Natural killer cell (primary cell): Measurements from ENCODE around the gene IGFBP2. TPM values are rescaled to one million over a fixed set of nuclear protein-coding genes. Genes with fewer than 3 reads are reported as not detected.

Experiments used
- ATAC-seq, 3 donors: fragments of 150-1000 bp in 2 of 3; fragments of 200-7000 bp in 1 of 3; cut with Tn5 transposase; 1 replicate in 1 of 3; 2 replicates in 2 of 3; pipeline ENCODE4 v1.10.0; 2021; ENCODE audit warnings: mild to moderate bottlenecking in 2 of 3, moderate library complexity in 2 of 3
- DNase-seq, 2 donors: peaks; one replicate each; pipeline versions ENCODE4 v3.0.0 to v3.0.0-alpha.2; 2013 to 2021; ENCODE audit warnings: mixed read lengths in 1 of 2
- H3K27ac ChIP-seq: one replicate; pipeline ENCODE4 v1.5.1; 2013; ENCODE audit warnings: mild to moderate bottlenecking, low read length
- H3K27me3 ChIP-seq: one replicate; pipeline ENCODE4 v1.6.1; 2013; ENCODE audit warnings: low read length; ENCODE audit not compliant: control insufficient read depth, insufficient read depth
- H3K36me3 ChIP-seq: one replicate; pipeline ENCODE4 v1.6.1; 2013; ENCODE audit warnings: low read length; ENCODE audit not compliant: control insufficient read depth, insufficient read depth
- H3K4me1 ChIP-seq: one replicate; pipeline ENCODE4 v1.6.1; 2013; ENCODE audit warnings: low read length; ENCODE audit not compliant: control insufficient read depth, insufficient read depth
- H3K4me3 ChIP-seq: one replicate; pipeline ENCODE4 v1.5.1; 2013; ENCODE audit warnings: low read length
- H3K9me3 ChIP-seq: one replicate; pipeline ENCODE4 v1.6.1; 2013; ENCODE audit warnings: low read length; ENCODE audit not compliant: control insufficient read depth, insufficient read depth
- H3K27ac Mint-ChIP-seq, 2 donors: one replicate each; pipeline ENCODE4 v1.8.0; 2022; ENCODE audit warnings: mild to moderate bottlenecking in 2 of 2, mixed read lengths in 2 of 2, moderate library complexity in 1 of 2
- H3K27me3 Mint-ChIP-seq, 2 donors: one replicate each; pipeline ENCODE4 v1.8.0; 2022; ENCODE audit warnings: low read depth in 2 of 2, mixed read lengths in 2 of 2
- H3K36me3 Mint-ChIP-seq: one replicate; pipeline ENCODE4 v1.8.0; 2022; ENCODE audit warnings: mixed read lengths
- H3K4me1 Mint-ChIP-seq, 2 donors: one replicate each; pipeline ENCODE4 v1.8.0; 2022; ENCODE audit warnings: mixed read lengths in 2 of 2
- H3K4me3 Mint-ChIP-seq: one replicate; pipeline ENCODE4 v1.8.0; 2022; ENCODE audit warnings: mild to moderate bottlenecking, moderate library complexity, mixed read lengths
- H3K9me3 Mint-ChIP-seq, 2 donors: one replicate each; pipeline ENCODE4 v1.8.0; 2022; ENCODE audit warnings: mixed read lengths in 2 of 2
- CTCF ChIP-seq: fragments of 200-600 bp; IDR thresholded peaks from one replicate; pipeline ENCODE4 v1.8.0; 2022; ENCODE audit warnings: antibody characterized with exemption
- WGBS: methylation state at CpG from one replicate; pipeline ENCODE4 v1.1.7; 2013; ENCODE audit warnings: missing lambda C conversion rate; ENCODE audit not compliant: insufficient coverage; 5-methylcytosine and 5-hydroxymethylcytosine counted together
- intact Hi-C: fragments of 100-400 bp; cut with micrococcal nuclease; formaldehyde crosslinking; loops from one replicate; pipeline ENCODE4 v1.14.2; 2022
- total RNA-seq, 4 donors: library from RNA; stranded (reverse); fragments of 120-200 nt in 1 of 4; gene quantifications; one replicate each; pipeline versions ENCODE4 v1.2.3 to v1.2.4, GENCODE V29; 2013 to 2022

IGFBP2 gene
- total RNA-seq, 3 donors from 2014 or later (not counting 1 experiment from before 2014, with no cell fraction given): 0.21 TPM; not detected in 2

- Mint-ChIP-seq H3K27me3 (peaks cover 0 to 21% of the 10 kb centered on the region in 2 donors), H3K9me3 (no peaks in the 10 kb centered on the region), H3K27ac (no peak overlapping the region), H3K36me3 (no peaks in the 10 kb centered on the region), H3K4me3 (no peak overlapping the region), H3K4me1 (no peaks in the 10 kb centered on the region)
- 91% methylated on average over 3 of the region's 7 CpGs for WGBS
- intact Hi-C loops: no loop called here
- no peak overlapping the region for H3K27ac ChIP-seq
- H3K36me3 ChIP-seq: no peaks in the 10 kb centered on the region
- H3K9me3 ChIP-seq: no peaks in the 10 kb centered on the region
- DNase-seq: no peak
- ATAC-seq: no peak
- peaks cover 8% of the 10 kb centered on the region for H3K27me3 ChIP-seq
- no peak for TF ChIP-seq CTCF
- H3K4me1 ChIP-seq: no peaks in the 10 kb centered on the region
- no peak overlapping the region for H3K4me3 ChIP-seq
Measured at GRCh38 chr2:216701544-216701943, 68.3 kb downstream of the IGFBP2 start.

- Mint-ChIP-seq H3K4me3 (no peak overlapping the region), H3K27me3 (peaks cover 0 to 11% of the 10 kb centered on the region in 2 donors), H3K9me3 (no peaks in the 10 kb centered on the region), H3K4me1 (no peaks in the 10 kb centered on the region), H3K36me3 (no peaks in the 10 kb centered on the region), H3K27ac (no peak overlapping the region)
- intact Hi-C loops: no loop called here
- no peak for DNase-seq
- TF ChIP-seq CTCF: no peak
- Histone ChIP-seq H3K27ac (no peak overlapping the region), H3K4me3 (no peak overlapping the region), H3K36me3 (no peaks in the 10 kb centered on the region), H3K4me1 (no peaks in the 10 kb centered on the region), H3K27me3 (peaks cover 8% of the 10 kb centered on the region), H3K9me3 (no peaks in the 10 kb centered on the region)
- WGBS: 78% methylated on average over 1 of the region's 1 CpG
- ATAC-seq: no peak
Measured at GRCh38 chr2:216702756-216703155, 69.5 kb downstream of the IGFBP2 start.

GRCh38 chr2:216710551-216711301 lies 77.5 kb downstream of the IGFBP2 start:
- H3K4me1 ChIP-seq: no peaks in the 10 kb centered on the region
- H3K27ac ChIP-seq: no peak overlapping the region
- Mint-ChIP-seq H3K4me3 (no peak overlapping the region), H3K9me3 (no peaks in the 10 kb centered on the region), H3K36me3 (no peaks in the 10 kb centered on the region), H3K27ac (no peak overlapping the region), H3K27me3 (peaks cover 11 to 14% of the 10 kb centered on the region in 2 donors), H3K4me1 (no peaks in the 10 kb centered on the region)
- TF ChIP-seq CTCF: no peak
- no peaks in the 10 kb centered on the region for H3K36me3 ChIP-seq
- no peaks in the 10 kb centered on the region for H3K9me3 ChIP-seq
- intact Hi-C loops: no loop called here
- ATAC-seq: no peak
- no peak overlapping the region for H3K4me3 ChIP-seq
- 77% methylated on average over 10 of the region's 11 CpGs for WGBS
- no peak for DNase-seq
- H3K27me3 ChIP-seq: no peaks in the 10 kb centered on the region

- H3K27ac Mint-ChIP-seq: no peak overlapping the region
- no peaks in the 10 kb centered on the region for H3K9me3 ChIP-seq
- no peaks in the 10 kb centered on the region for H3K36me3 ChIP-seq
- no peak overlapping the region for H3K27ac ChIP-seq
- H3K9me3 Mint-ChIP-seq: no peaks in the 10 kb centered on the region
- no peak for DNase-seq
- no peaks in the 10 kb centered on the region for H3K4me1 ChIP-seq
- intact Hi-C loops: no loop called here
- peaks cover 11 to 15% of the 10 kb centered on the region in 2 donors for H3K27me3 Mint-ChIP-seq
- TF ChIP-seq CTCF: no peak
- H3K4me3 ChIP-seq: no peak overlapping the region
- no peak for ATAC-seq
- no peaks in the 10 kb centered on the region for H3K27me3 ChIP-seq
- H3K4me3 Mint-ChIP-seq: no peak overlapping the region
- H3K36me3 Mint-ChIP-seq: no peaks in the 10 kb centered on the region
- 76% methylated on average over 6 of the region's 8 CpGs for WGBS
- no peaks in the 10 kb centered on the region for H3K4me1 Mint-ChIP-seq
Measured at GRCh38 chr2:216711348-216711747, 78.1 kb downstream of the IGFBP2 start.
